WTC11 (cell line): Measurements from ENCODE around the gene BLVRA. TPM values are rescaled to one million over a fixed set of nuclear protein-coding genes. Genes with fewer than 3 reads are reported as not detected.

Source experiments
- ATAC-seq: fragments of 200-7000 bp; cut with Tn5 transposase; 2 replicates; pipeline ENCODE4 v1.10.0; 2021; ENCODE audit warnings: mild to moderate bottlenecking, moderate library complexity
- CTCF ChIA-PET: fragments of 300-600 bp; sonication (Branson Sonifier 250); formaldehyde crosslinking; loops from one replicate; lab custom pipeline; 2021; ENCODE audit warnings: antibody characterized with exemption; lab: Charles Lee
- POLR2A ChIA-PET: fragments of 350-600 bp; sonication (Branson Sonifier 250); formaldehyde crosslinking; loops from one replicate; lab custom pipeline; 2021; ENCODE audit warnings: antibody characterized with exemption; lab: Charles Lee
- DNase-seq: peaks from one replicate; pipeline ENCODE4 v3.0.0; 2021; ENCODE audit warnings: low spot score
- H3K27ac Mint-ChIP-seq: 2 replicates; pipeline ENCODE4 v1.8.0; 2021; ENCODE audit warnings: mixed read lengths
- H3K27me3 Mint-ChIP-seq: 2 replicates; pipeline ENCODE4 v1.8.0; 2021; ENCODE audit warnings: low read depth, mild to moderate bottlenecking, moderate library complexity, mixed read lengths
- H3K36me3 Mint-ChIP-seq: 2 replicates; pipeline ENCODE4 v1.8.0; 2021; ENCODE audit warnings: mixed read lengths
- H3K4me1 Mint-ChIP-seq: 2 replicates; pipeline ENCODE4 v1.8.0; 2022; ENCODE audit warnings: mixed read lengths
- H3K4me3 Mint-ChIP-seq: 2 replicates; pipeline ENCODE4 v1.8.0; 2021; ENCODE audit warnings: mild to moderate bottlenecking, moderate library complexity, mixed read lengths
- H3K9me3 Mint-ChIP-seq: 2 replicates; pipeline ENCODE4 v1.8.0; 2021; ENCODE audit warnings: mixed read lengths
- GABPB1 ChIP-seq: sonication (generic); formaldehyde crosslinking; IDR thresholded peaks from 2 replicates; pipeline ENCODE4 v1.8.1; 2023; ENCODE audit warnings: mild to moderate bottlenecking, missing genetic modification reagents
- NR2C2 ChIP-seq: sonication (generic); formaldehyde crosslinking; IDR thresholded peaks from 2 replicates; pipeline ENCODE4 v1.8.0; 2022; ENCODE audit warnings: mild to moderate bottlenecking, missing genetic modification reagents
- PRRX2 ChIP-seq: fragments of 250-450 bp; sonication (Bioruptor Pico); IDR thresholded peaks from 2 replicates; pipeline ENCODE4 v1.8.0; 2021; ENCODE audit warnings: mild to moderate bottlenecking
- RELA ChIP-seq: sonication (generic); formaldehyde crosslinking; IDR thresholded peaks from 2 replicates; pipeline ENCODE4 v1.8.1; 2022; ENCODE audit warnings: missing genetic modification reagents, mild to moderate bottlenecking, borderline replicate concordance
- SMAD4 ChIP-seq: sonication (generic); formaldehyde crosslinking; IDR thresholded peaks from 2 replicates; pipeline ENCODE4 v1.8.0; 2022; ENCODE audit warnings: mild to moderate bottlenecking, missing genetic modification reagents
- ZNF263 ChIP-seq: sonication (generic); formaldehyde crosslinking; IDR thresholded peaks from 2 replicates; pipeline ENCODE4 v1.8.1; 2022; ENCODE audit warnings: low read depth, mild to moderate bottlenecking, moderate library complexity, missing genetic modification reagents
- total RNA-seq: library from RNA; stranded (reverse); gene quantifications from 3 replicates; pipeline ENCODE4 v1.2.3, GENCODE V29; 2021
- TF ChIP-seq, protein P1 (sequence below): fragments of 250-450 bp; sonication (Bioruptor Pico); IDR thresholded peaks from 2 replicates; pipeline ENCODE4 v1.9.0; 2021; ENCODE audit warnings: mild to moderate bottlenecking, borderline replicate concordance
- TF ChIP-seq, protein P2 (sequence below): sonication (generic); formaldehyde crosslinking; IDR thresholded peaks from 2 replicates; pipeline ENCODE4 v1.8.0; 2022; ENCODE audit warnings: missing genetic modification reagents
- TF ChIP-seq, protein P3 (sequence below): sonication (generic); formaldehyde crosslinking; IDR thresholded peaks from 2 replicates; pipeline ENCODE4 v1.8.1; 2023; ENCODE audit warnings: mild to moderate bottlenecking, missing genetic modification reagents, moderate library complexity
- TF ChIP-seq, protein P4 (sequence below): fragments of 250-450 bp; sonication (Bioruptor Pico); conservative IDR thresholded peaks from 2 replicates; pipeline ENCODE4 v1.9.0; 2021; ENCODE audit warnings: mild to moderate bottlenecking
- TF ChIP-seq, protein P5 (sequence below): fragments of 250-450 bp; sonication (Bioruptor Pico); IDR thresholded peaks from 2 replicates; pipeline ENCODE4 v1.9.0; 2021; ENCODE audit warnings: moderate library complexity, mild to moderate bottlenecking, inconsistent platforms, borderline replicate concordance
- TF ChIP-seq, protein P6 (sequence below): fragments of 250-450 bp; sonication (Bioruptor Pico); IDR thresholded peaks from 2 replicates; pipeline ENCODE4 v1.8.0; 2021; ENCODE audit warnings: mild to moderate bottlenecking

Gene BLVRA
- total RNA-seq, 1 experiment from 2014 or later, result 35.5 TPM

DNA sequence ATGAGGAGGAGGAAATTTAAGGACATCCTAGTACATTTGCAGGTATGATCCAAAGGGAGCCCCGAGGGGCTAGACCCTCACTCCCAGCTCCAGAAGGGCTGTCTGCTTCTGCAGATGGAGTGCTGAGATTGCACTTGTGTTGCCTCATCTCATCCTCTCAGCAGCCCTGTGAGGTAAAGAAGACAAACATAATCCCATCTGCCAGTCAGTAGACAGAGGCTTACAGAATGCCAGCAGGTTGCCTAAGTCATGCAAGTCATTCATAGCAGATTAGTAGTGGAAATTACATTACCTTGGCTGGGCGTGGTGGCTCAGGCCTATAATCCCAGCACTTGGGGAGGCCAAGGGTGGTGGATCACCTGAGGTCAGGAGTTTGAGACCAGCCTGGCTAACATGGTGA, 45.4 kb downstream of the BLVRA start (continued):
- TF ChIP-seq, protein P1, sequence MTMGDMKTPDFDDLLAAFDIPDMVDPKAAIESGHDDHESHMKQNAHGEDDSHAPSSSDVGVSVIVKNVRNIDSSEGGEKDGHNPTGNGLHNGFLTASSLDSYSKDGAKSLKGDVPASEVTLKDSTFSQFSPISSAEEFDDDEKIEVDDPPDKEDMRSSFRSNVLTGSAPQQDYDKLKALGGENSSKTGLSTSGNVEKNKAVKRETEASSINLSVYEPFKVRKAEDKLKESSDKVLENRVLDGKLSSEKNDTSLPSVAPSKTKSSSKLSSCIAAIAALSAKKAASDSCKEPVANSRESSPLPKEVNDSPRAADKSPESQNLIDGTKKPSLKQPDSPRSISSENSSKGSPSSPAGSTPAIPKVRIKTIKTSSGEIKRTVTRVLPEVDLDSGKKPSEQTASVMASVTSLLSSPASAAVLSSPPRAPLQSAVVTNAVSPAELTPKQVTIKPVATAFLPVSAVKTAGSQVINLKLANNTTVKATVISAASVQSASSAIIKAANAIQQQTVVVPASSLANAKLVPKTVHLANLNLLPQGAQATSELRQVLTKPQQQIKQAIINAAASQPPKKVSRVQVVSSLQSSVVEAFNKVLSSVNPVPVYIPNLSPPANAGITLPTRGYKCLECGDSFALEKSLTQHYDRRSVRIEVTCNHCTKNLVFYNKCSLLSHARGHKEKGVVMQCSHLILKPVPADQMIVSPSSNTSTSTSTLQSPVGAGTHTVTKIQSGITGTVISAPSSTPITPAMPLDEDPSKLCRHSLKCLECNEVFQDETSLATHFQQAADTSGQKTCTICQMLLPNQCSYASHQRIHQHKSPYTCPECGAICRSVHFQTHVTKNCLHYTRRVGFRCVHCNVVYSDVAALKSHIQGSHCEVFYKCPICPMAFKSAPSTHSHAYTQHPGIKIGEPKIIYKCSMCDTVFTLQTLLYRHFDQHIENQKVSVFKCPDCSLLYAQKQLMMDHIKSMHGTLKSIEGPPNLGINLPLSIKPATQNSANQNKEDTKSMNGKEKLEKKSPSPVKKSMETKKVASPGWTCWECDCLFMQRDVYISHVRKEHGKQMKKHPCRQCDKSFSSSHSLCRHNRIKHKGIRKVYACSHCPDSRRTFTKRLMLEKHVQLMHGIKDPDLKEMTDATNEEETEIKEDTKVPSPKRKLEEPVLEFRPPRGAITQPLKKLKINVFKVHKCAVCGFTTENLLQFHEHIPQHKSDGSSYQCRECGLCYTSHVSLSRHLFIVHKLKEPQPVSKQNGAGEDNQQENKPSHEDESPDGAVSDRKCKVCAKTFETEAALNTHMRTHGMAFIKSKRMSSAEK, result no peak
- TF ChIP-seq, protein P2, sequence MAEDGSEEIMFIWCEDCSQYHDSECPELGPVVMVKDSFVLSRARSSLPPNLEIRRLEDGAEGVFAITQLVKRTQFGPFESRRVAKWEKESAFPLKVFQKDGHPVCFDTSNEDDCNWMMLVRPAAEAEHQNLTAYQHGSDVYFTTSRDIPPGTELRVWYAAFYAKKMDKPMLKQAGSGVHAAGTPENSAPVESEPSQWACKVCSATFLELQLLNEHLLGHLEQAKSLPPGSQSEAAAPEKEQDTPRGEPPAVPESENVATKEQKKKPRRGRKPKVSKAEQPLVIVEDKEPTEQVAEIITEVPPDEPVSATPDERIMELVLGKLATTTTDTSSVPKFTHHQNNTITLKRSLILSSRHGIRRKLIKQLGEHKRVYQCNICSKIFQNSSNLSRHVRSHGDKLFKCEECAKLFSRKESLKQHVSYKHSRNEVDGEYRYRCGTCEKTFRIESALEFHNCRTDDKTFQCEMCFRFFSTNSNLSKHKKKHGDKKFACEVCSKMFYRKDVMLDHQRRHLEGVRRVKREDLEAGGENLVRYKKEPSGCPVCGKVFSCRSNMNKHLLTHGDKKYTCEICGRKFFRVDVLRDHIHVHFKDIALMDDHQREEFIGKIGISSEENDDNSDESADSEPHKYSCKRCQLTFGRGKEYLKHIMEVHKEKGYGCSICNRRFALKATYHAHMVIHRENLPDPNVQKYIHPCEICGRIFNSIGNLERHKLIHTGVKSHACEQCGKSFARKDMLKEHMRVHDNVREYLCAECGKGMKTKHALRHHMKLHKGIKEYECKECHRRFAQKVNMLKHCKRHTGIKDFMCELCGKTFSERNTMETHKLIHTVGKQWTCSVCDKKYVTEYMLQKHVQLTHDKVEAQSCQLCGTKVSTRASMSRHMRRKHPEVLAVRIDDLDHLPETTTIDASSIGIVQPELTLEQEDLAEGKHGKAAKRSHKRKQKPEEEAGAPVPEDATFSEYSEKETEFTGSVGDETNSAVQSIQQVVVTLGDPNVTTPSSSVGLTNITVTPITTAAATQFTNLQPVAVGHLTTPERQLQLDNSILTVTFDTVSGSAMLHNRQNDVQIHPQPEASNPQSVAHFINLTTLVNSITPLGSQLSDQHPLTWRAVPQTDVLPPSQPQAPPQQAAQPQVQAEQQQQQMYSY (CRISPR knock-in tag), result no peak
- TF ChIP-seq, protein P3, sequence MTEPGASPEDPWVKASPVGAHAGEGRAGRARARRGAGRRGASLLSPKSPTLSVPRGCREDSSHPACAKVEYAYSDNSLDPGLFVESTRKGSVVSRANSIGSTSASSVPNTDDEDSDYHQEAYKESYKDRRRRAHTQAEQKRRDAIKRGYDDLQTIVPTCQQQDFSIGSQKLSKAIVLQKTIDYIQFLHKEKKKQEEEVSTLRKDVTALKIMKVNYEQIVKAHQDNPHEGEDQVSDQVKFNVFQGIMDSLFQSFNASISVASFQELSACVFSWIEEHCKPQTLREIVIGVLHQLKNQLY (CRISPR knock-in tag), result no peak
- TF ChIP-seq SMAD4 (CRISPR knock-in tag) (no peak), NR2C2 (CRISPR knock-in tag) (no peak), ZNF263 (CRISPR knock-in tag) (no peak), RELA (CRISPR knock-in tag) (no peak)
- TF ChIP-seq, protein P4, sequence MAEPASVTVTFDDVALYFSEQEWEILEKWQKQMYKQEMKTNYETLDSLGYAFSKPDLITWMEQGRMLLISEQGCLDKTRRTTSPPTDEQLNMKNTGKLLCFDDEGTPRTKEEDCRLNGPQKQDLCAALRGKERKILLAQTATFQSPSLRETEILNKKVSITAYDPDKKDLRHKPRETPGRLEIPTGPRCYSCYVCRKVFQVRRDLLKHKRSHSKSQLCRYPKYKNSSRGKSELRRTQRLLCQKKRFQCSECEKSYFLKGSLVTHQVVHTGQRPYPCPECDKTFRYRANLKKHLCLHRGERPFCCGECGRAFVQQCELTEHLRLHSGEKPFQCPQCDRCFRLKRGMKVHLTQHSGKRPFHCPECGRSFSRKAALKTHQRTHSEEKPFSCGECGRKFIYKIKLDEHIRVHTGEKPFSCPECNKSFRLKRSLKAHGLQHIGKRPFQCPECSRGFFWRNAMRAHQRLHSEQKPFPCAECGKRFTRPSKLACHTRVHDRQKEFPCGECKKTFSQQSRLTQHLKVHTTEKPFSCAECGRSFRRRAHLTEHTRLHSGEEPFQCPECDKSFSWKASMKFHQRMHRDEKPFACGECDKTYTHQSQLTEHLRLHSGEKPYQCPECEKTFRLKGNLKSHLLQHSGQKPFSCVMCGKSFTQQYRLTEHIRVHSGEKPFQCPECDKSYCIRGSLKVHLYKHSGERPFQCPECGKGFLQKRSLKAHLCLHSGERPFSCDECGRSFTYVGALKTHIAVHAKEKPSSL (CRISPR knock-in tag), result no peak
- TF ChIP-seq, protein P5, sequence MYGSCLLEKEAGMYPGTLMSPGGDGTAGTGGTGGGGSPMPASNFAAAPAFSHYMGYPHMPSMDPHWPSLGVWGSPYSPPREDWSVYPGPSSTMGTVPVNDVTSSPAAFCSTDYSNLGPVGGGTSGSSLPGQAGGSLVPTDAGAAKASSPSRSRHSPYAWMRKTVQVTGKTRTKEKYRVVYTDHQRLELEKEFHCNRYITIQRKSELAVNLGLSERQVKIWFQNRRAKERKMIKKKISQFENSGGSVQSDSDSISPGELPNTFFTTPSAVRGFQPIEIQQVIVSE (CRISPR knock-in tag), result no peak
- TF ChIP-seq, protein P6, sequence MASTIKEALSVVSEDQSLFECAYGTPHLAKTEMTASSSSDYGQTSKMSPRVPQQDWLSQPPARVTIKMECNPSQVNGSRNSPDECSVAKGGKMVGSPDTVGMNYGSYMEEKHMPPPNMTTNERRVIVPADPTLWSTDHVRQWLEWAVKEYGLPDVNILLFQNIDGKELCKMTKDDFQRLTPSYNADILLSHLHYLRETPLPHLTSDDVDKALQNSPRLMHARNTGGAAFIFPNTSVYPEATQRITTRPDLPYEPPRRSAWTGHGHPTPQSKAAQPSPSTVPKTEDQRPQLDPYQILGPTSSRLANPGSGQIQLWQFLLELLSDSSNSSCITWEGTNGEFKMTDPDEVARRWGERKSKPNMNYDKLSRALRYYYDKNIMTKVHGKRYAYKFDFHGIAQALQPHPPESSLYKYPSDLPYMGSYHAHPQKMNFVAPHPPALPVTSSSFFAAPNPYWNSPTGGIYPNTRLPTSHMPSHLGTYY, result no peak

DNA sequence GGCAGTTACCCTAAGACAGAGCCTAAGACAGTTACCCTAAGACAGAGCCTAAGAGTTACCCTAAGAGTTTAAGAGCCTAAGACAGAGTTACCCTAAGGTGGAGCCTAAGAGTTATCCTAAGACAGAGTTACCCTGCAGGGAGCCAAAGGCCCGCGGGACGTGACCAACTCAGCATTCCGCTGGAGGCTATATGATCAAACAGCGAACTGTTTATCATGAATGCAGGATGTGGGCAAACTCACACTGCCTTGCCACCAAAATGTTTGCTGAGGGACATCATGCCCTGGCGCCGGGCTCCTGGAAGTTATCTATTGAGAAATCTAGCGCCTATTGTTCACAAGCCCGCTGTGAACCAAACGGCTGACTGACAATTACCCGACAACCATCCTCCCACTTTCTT, 49.9 kb downstream of the BLVRA start:
- ATAC-seq (no peak), DNase-seq (no peak)
- CTCF ChIA-PET, result no interaction called here
- H3K36me3 Mint-ChIP-seq, result peaks cover 50% of the 10 kb centered on the region
- H3K27me3 Mint-ChIP-seq, result peaks cover 16% of the 10 kb centered on the region
- POLR2A ChIA-PET, result no interaction called here
- H3K27ac Mint-ChIP-seq, result no peak overlapping the region
- no peak for TF ChIP-seq GABPB1 (CRISPR knock-in tag)
- no peak for TF ChIP-seq PRRX2
- peaks cover 23% of the 10 kb centered on the region for H3K9me3 Mint-ChIP-seq
- no peak overlapping the region for H3K4me3 Mint-ChIP-seq
- peaks cover 4% of the 10 kb centered on the region; the same call in 1 of the 2 replicates for H3K4me1 Mint-ChIP-seq
